ENCODE measurements around the gene ANKDD1A.
A peak's percentile ranks its signal among the peaks of the same experiment; 100 is the strongest.

ANKDD1A gene

GRCh38 chr15:64981812-64982431 is 70.2 kb downstream of the ANKDD1A start:
- DNase-seq = no peak

GRCh38 chr15:64982472-64982871 is 70.8 kb downstream of the ANKDD1A start:
- DNase-seq = no peak

DNA sequence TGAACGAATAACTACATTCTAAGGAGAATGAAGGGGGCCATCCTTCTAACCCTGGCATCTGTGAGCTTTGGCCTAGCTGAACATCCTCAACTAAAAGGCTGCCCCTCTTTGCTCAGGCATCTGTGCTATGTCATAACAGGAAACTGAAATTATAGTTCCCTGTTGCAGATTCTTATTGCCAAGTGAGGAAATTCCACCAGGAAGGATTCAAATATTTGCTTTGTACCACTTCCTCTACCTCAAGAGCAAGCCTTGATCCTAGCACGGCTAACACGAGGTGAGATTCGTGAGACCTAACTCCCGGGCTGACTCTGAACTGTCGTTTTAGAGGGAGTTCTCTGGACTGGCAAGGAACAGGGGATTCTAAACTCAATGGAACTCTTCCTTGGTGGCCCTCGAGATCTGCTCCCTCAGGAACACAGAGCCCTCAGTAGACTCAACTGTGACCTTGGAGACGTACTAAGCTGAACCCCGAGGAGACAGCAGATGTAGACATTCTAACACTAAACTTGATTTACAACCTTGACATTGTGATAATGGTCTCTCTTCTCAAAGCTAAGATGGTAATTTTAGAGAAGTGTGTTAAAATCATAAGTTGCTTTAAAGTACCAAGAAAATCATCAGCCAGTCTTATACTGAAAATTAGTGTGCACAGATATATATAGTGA is 73.8 kb downstream of the ANKDD1A start:
- no peak for DNase-seq

GRCh38 chr15:64987136-64987535 is 75.4 kb downstream of the ANKDD1A start:
- no peak for DNase-seq

GRCh38 chr15:64989416-64990167 is 77.9 kb downstream of the ANKDD1A start, which contains the start of gene SPG21:
Gene SPG21 (minus strand): TSS chr15:64989914. CDS start chr15:64983569, 6,345 bp downstream.
- DNase-seq = peak; percentile 81 to 84

GRCh38 chr15:64990168-64990470 is 78.4 kb downstream of the ANKDD1A start:
- no peak for DNase-seq

- DNase-seq = no peak
Observed at GRCh38 chr15:64991536-64992135, 79.9 kb downstream of the ANKDD1A start.

GRCh38 chr15:64993290-64993689 is 81.6 kb downstream of the ANKDD1A start:
- no peak for DNase-seq

GRCh38 chr15:64997066-64997465 is 85.4 kb downstream of the ANKDD1A start:
- no peak for DNase-seq

GRCh38 chr15:64997745-64998375 is 86.2 kb downstream of the ANKDD1A start:
- DNase-seq = no peak

DNA sequence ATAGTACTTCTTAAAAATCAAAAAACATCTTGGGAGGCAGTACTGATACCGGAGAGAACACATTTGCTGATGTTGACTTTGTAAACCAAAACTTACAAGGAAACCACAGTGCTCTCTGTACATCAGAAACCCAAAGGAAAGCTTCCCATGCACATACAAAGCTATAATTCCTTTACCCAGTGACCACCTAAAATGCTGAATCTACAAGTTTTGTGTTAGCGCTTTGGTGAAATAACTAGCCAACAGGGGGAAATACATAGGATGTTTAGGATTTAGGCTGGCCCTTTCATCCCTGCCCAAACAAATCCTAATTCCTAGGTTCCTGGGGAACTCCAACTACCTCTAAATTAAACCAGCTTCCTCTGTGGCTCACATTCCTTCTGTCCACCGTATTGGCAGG is 93.3 kb downstream of the ANKDD1A start:
- no peak for DNase-seq

GRCh38 chr15:65006876-65007275 is 95.2 kb downstream of the ANKDD1A start:
- DNase-seq = no peak
